Liver (tissue), 3 donors: ENCODE data around the gene GDF10.

Experiments
- ATF3 ChIP-seq: IDR thresholded peaks from 2 replicates; pipeline ENCODE4 v1.6.1; 2016; ENCODE audit warnings: antibody characterized with exemption
- CTCF ChIP-seq: fragments of 150-350 bp; IDR thresholded peaks from 2 replicates; pipeline ENCODE4 v1.5.1; 2017; ENCODE audit warnings: improper control_type of control experiment, low read depth, low read length; ENCODE audit not compliant: missing input control
- FOXA1 ChIP-seq: IDR thresholded peaks from 2 replicates; pipeline ENCODE4 v1.6.1; 2016; ENCODE audit warnings: antibody characterized with exemption
- HNF4G ChIP-seq: IDR thresholded peaks from 2 replicates; pipeline ENCODE4 v1.6.1; 2016; ENCODE audit warnings: antibody characterized with exemption
- JUND ChIP-seq, 2 donors: IDR thresholded peaks; 2 replicates each; pipeline ENCODE4 v1.6.1; 2016; ENCODE audit warnings: antibody characterized with exemption in 2 of 2
- RAD21 ChIP-seq, 2 donors: IDR thresholded peaks; 2 replicates each; pipeline ENCODE4 v1.6.1; 2016; ENCODE audit warnings: antibody characterized with exemption in 2 of 2, mild to moderate bottlenecking in 2 of 2
- REST ChIP-seq: IDR thresholded peaks from 2 replicates; pipeline ENCODE4 v1.6.1; 2016; ENCODE audit warnings: antibody characterized with exemption, mild to moderate bottlenecking
- RXRA ChIP-seq, 2 donors: IDR thresholded peaks; 2 replicates each; pipeline ENCODE4 v1.6.1; 2017 to 2018; ENCODE audit warnings: antibody characterized with exemption in 2 of 2, mild to moderate bottlenecking in 1 of 2
- YY1 ChIP-seq: IDR thresholded peaks from 2 replicates; pipeline ENCODE4 v1.6.1; 2016; ENCODE audit warnings: antibody characterized with exemption, mild to moderate bottlenecking
- donor health status: healthy.
- donor health status: healthy.

DNA sequence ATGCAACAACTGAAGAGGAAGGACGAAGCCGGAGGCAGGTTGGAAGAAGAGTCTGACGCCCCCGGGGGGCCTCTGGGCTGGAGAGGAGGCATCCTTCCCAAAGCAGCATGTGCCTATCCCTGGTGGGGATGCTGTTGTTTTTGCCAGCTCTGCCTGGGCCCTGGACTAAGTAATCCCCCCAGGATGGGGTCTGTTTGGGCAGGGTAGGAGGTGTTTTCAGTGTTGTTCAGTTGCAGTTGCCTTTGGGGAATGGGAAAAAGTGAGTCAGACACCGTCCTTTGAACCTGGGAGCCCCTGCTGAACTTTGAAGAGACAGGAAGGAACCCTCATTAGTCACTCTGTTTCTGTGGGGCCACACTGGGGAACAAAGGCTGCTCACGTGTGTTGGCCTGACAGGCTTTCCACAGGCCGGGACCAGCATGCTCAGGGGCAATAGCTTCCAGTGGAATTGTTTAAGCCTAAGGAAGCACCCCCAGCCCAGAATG is 35.2 kb upstream of the GDF10 start:
- TF ChIP-seq CTCF: no peak
- no peak for TF ChIP-seq REST
- no peak for TF ChIP-seq JUND (IDR thresholded peaks at IDR 0.05)
- TF ChIP-seq YY1: no peak
- no peak for TF ChIP-seq RXRA (IDR thresholded peaks at IDR 0.05)
- no peak for TF ChIP-seq FOXA1
- no peak for TF ChIP-seq HNF4G
- TF ChIP-seq ATF3: no peak
- no peak for TF ChIP-seq RAD21 (IDR thresholded peaks at IDR 0.05)
